ENCODE data around the gene CAPZA2. TPM values are rescaled to one million over a fixed set of nuclear protein-coding genes. Genes with fewer than 3 reads are reported as not detected.

CAPZA2 gene
- total and polyA plus RNA-seq, 9 of the 15 experiments (the other 6 are each of a cell fraction or from before 2014, with no cell fraction given): 67.0 to 524 (median 176) TPM

- TF ChIP-seq, protein P1, sequence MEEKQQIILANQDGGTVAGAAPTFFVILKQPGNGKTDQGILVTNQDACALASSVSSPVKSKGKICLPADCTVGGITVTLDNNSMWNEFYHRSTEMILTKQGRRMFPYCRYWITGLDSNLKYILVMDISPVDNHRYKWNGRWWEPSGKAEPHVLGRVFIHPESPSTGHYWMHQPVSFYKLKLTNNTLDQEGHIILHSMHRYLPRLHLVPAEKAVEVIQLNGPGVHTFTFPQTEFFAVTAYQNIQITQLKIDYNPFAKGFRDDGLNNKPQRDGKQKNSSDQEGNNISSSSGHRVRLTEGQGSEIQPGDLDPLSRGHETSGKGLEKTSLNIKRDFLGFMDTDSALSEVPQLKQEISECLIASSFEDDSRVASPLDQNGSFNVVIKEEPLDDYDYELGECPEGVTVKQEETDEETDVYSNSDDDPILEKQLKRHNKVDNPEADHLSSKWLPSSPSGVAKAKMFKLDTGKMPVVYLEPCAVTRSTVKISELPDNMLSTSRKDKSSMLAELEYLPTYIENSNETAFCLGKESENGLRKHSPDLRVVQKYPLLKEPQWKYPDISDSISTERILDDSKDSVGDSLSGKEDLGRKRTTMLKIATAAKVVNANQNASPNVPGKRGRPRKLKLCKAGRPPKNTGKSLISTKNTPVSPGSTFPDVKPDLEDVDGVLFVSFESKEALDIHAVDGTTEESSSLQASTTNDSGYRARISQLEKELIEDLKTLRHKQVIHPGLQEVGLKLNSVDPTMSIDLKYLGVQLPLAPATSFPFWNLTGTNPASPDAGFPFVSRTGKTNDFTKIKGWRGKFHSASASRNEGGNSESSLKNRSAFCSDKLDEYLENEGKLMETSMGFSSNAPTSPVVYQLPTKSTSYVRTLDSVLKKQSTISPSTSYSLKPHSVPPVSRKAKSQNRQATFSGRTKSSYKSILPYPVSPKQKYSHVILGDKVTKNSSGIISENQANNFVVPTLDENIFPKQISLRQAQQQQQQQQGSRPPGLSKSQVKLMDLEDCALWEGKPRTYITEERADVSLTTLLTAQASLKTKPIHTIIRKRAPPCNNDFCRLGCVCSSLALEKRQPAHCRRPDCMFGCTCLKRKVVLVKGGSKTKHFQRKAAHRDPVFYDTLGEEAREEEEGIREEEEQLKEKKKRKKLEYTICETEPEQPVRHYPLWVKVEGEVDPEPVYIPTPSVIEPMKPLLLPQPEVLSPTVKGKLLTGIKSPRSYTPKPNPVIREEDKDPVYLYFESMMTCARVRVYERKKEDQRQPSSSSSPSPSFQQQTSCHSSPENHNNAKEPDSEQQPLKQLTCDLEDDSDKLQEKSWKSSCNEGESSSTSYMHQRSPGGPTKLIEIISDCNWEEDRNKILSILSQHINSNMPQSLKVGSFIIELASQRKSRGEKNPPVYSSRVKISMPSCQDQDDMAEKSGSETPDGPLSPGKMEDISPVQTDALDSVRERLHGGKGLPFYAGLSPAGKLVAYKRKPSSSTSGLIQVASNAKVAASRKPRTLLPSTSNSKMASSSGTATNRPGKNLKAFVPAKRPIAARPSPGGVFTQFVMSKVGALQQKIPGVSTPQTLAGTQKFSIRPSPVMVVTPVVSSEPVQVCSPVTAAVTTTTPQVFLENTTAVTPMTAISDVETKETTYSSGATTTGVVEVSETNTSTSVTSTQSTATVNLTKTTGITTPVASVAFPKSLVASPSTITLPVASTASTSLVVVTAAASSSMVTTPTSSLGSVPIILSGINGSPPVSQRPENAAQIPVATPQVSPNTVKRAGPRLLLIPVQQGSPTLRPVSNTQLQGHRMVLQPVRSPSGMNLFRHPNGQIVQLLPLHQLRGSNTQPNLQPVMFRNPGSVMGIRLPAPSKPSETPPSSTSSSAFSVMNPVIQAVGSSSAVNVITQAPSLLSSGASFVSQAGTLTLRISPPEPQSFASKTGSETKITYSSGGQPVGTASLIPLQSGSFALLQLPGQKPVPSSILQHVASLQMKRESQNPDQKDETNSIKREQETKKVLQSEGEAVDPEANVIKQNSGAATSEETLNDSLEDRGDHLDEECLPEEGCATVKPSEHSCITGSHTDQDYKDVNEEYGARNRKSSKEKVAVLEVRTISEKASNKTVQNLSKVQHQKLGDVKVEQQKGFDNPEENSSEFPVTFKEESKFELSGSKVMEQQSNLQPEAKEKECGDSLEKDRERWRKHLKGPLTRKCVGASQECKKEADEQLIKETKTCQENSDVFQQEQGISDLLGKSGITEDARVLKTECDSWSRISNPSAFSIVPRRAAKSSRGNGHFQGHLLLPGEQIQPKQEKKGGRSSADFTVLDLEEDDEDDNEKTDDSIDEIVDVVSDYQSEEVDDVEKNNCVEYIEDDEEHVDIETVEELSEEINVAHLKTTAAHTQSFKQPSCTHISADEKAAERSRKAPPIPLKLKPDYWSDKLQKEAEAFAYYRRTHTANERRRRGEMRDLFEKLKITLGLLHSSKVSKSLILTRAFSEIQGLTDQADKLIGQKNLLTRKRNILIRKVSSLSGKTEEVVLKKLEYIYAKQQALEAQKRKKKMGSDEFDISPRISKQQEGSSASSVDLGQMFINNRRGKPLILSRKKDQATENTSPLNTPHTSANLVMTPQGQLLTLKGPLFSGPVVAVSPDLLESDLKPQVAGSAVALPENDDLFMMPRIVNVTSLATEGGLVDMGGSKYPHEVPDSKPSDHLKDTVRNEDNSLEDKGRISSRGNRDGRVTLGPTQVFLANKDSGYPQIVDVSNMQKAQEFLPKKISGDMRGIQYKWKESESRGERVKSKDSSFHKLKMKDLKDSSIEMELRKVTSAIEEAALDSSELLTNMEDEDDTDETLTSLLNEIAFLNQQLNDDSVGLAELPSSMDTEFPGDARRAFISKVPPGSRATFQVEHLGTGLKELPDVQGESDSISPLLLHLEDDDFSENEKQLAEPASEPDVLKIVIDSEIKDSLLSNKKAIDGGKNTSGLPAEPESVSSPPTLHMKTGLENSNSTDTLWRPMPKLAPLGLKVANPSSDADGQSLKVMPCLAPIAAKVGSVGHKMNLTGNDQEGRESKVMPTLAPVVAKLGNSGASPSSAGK (IDR thresholded peaks at IDR 0.05): peak; percentile 37
- TF ChIP-seq U2AF2 (optimal IDR thresholded peaks at IDR 0.05; ENCODE audit: low read depth, low read length) (no peak), SRF (CRISPR knock-in tag; IDR thresholded peaks at IDR 0.05) (peak in 1 of 2 experiments; percentile 73; a peak in 2 of 4 replicates), TSC22D4 (tag; IDR thresholded peaks at IDR 0.05) (0 out of 2 replicates have a peak, but pooled peaks have one; percentile 67), ZNF282 (CRISPR knock-in tag; IDR thresholded peaks at IDR 0.05) (no peak), SAFB2 (IDR thresholded peaks at IDR 0.05; ENCODE audit: borderline replicate concordance, low read depth, low read length, severe bottlenecking) (no peak), ZFX (CRISPR knock-in tag; IDR thresholded peaks at IDR 0.05) (peak; percentile 46), HBP1 (CRISPR knock-in tag; IDR thresholded peaks at IDR 0.05) (peak; percentile 97)
Observed at GRCh38 chr7:116949941-116950801, 87.8 kb downstream of the CAPZA2 start (continued).

Measured in K562 (cell line).